A549 (cell line): ENCODE measurements around the gene ASB11. TPM values are rescaled to one million over a fixed set of nuclear protein-coding genes. Genes with fewer than 3 reads are reported as not detected.
A peak's percentile ranks its signal among the peaks of the same experiment; 100 is the strongest.

ENCODE experiments used
- ATAC-seq, 2 experiments: fragments of 200-7000 bp in 1 of 2; fragments of >200 bp in 1 of 2; cut with Nextera tagmentation in 1 of 2; cut with Tn5 transposase in 1 of 2; 3 replicates each; pipeline versions ENCODE4 v1.8.0 to v1.9.1; 2018 to 2020; ENCODE audit warnings: mild to moderate bottlenecking in 1 of 2, moderate library complexity in 1 of 2
- CTCF ChIA-PET: fragments of 300-600 bp; sonication (Branson Sonifier 250); formaldehyde crosslinking; extraction: SDS; loops from one replicate; lab custom pipeline; 2021; ENCODE audit warnings: antibody characterized with exemption, inconsistent platforms; lab: Yijun Ruan, JAX
- POLR2A ChIA-PET: fragments of 350-600 bp; formaldehyde crosslinking; extraction: SDS; loops from one replicate; lab custom pipeline; 2021; ENCODE audit warnings: antibody characterized with exemption, inconsistent platforms; lab: Yijun Ruan, JAX
- DNase-seq, 2 experiments: peaks; one replicate each; pipeline versions ENCODE4 v3.0.0 to v3.0.0-alpha.2; 2011 to 2016; ENCODE audit warnings: low read depth in 1 of 2, low spot score in 1 of 2
- FAIRE-seq: peaks from 2 replicates; lab custom pipeline; 2011; peaks lifted over from hg19 to GRCh38; lab: Jason Lieb, UNC
- H3K27ac ChIP-seq, 2 experiments: fragments of >200 bp; sonication (Bioruptor Twin); formaldehyde crosslinking; 3 replicates each; pipeline ENCODE4 v1.5.1; 2016 to 2017
- H3K4me1 ChIP-seq: fragments of >200 bp; sonication (Bioruptor Twin); formaldehyde crosslinking; 3 replicates; pipeline ENCODE4 v1.6.1; 2016
- H3K4me2 ChIP-seq: fragments of >200 bp; sonication (Bioruptor Twin); formaldehyde crosslinking; 3 replicates; pipeline ENCODE4 v1.6.1; 2016
- H3K4me3 ChIP-seq: fragments of >200 bp; sonication (Bioruptor Twin); formaldehyde crosslinking; 3 replicates; pipeline ENCODE4 v1.5.1; 2016
- H3K9me3 ChIP-seq: fragments of >200 bp; sonication (Bioruptor Twin); formaldehyde crosslinking; 3 replicates; pipeline ENCODE4 v1.6.1; 2016
- CEBPB ChIP-seq, 2 experiments: fragments of >200 bp in 1 of 2; sonication (Bioruptor Twin) in 1 of 2; formaldehyde crosslinking in 1 of 2; IDR thresholded peaks; 2 replicates each; pipeline ENCODE4 v1.6.1; 2012 to 2016
- CHD4 ChIP-seq: fragments of 200-600 bp; sonication (generic); IDR thresholded peaks from 2 replicates; pipeline ENCODE4 v1.6.1; 2016; ENCODE audit warnings: antibody characterized with exemption, mild to moderate bottlenecking, borderline replicate concordance
- EHF ChIP-seq: fragments of 250-450 bp; sonication (Bioruptor Pico); IDR thresholded peaks from 2 replicates; pipeline ENCODE4 v1.5.0; 2020; ENCODE audit warnings: mild to moderate bottlenecking
- GATA3 ChIP-seq: IDR thresholded peaks from 2 replicates; pipeline ENCODE4 v1.6.1; 2012; ENCODE audit warnings: borderline replicate concordance
- HOXA7 ChIP-seq: fragments of 250-450 bp; sonication (Bioruptor Pico); IDR thresholded peaks from 2 replicates; pipeline ENCODE4 v1.5.0; 2020; ENCODE audit warnings: mild to moderate bottlenecking, moderate library complexity
- HOXB13 ChIP-seq: fragments of 250-450 bp; sonication (Bioruptor Pico); IDR thresholded peaks from 2 replicates; pipeline ENCODE4 v1.5.0; 2020; ENCODE audit warnings: low read depth, mild to moderate bottlenecking, moderate library complexity
- JUN ChIP-seq, 2 experiments: fragments of >200 bp; sonication (Bioruptor Twin); formaldehyde crosslinking; IDR thresholded peaks; 2 replicates in 1 of 2; 3 replicates in 1 of 2; pipeline ENCODE4 v1.6.1; 2016 to 2017
- JUNB ChIP-seq: fragments of >200 bp; sonication (Bioruptor Twin); formaldehyde crosslinking; IDR thresholded peaks from 2 replicates; pipeline ENCODE4 v1.6.1; 2016
- MAFK ChIP-seq: fragments of 450-650 bp; IDR thresholded peaks from 2 replicates; pipeline ENCODE4 v1.6.1; 2014; ENCODE audit not compliant: partially characterized antibody
- MAZ ChIP-seq: fragments of 150-350 bp; IDR thresholded peaks from 2 replicates; pipeline ENCODE4 v1.6.1; 2014; ENCODE audit warnings: antibody characterized with exemption, low read depth, low read length, borderline replicate concordance
- PHF8 ChIP-seq: fragments of 200-600 bp; sonication (generic); IDR thresholded peaks from 2 replicates; pipeline ENCODE4 v1.6.1; 2016; ENCODE audit warnings: low read depth, mild to moderate bottlenecking, antibody characterized with exemption, moderate library complexity, borderline replicate concordance
- POLR2AphosphoS2 ChIP-seq: conservative IDR thresholded peaks from 2 replicates; pipeline ENCODE4 v1.6.1; 2012; ENCODE audit warnings: low read length, improper control_type of control experiment, inconsistent platforms
- RCOR1 ChIP-seq: fragments of 150-350 bp; IDR thresholded peaks from 2 replicates; pipeline ENCODE4 v1.6.1; 2014; ENCODE audit warnings: antibody characterized with exemption, low read length, low read depth
- TFCP2L1 ChIP-seq: fragments of 250-450 bp; sonication (Bioruptor Pico); IDR thresholded peaks from 2 replicates; pipeline ENCODE4 v1.5.0; 2021; ENCODE audit warnings: mild to moderate bottlenecking
- ZC3H11A ChIP-seq: fragments of 450-650 bp; IDR thresholded peaks from 2 replicates; pipeline ENCODE4 v1.6.1; 2014; ENCODE audit warnings: antibody characterized with exemption, mild to moderate bottlenecking
- WGBS: methylation state at CpG from one replicate; pipeline ENCODE4 v1.1.6; 2017; ENCODE audit errors: missing lambda C conversion rate; 5-methylcytosine and 5-hydroxymethylcytosine counted together
- polyA plus RNA-seq, 4 experiments: library from polyadenylated mRNA; depleted of rRNA in 3 of 4; stranded (reverse); fragments of >200 nt; fragmentation: RNase III in 1 of 4; extraction: RNeasy Plus Mini Kit Qiagen cat#74134 plus additional on column Dnase treatment in 1 of 4; gene quantifications; 2 replicates in 3 of 4; 3 replicates in 1 of 4; pipeline ENCODE4 v1.2.3, GENCODE V29; 2011 to 2017
- TF ChIP-seq, protein P1 (sequence below): fragments of >200 bp; sonication (Bioruptor Twin); formaldehyde crosslinking; IDR thresholded peaks from 3 replicates; pipeline ENCODE4 v1.5.1; 2016
- TF ChIP-seq, protein P2 (sequence below): IDR thresholded peaks from 2 replicates; pipeline ENCODE4 v1.6.1; 2012
- TF ChIP-seq, protein P3 (sequence below): fragments of 200-600 bp; sonication (generic); IDR thresholded peaks from 2 replicates; pipeline ENCODE4 v1.6.1; 2016; ENCODE audit warnings: antibody characterized with exemption, mild to moderate bottlenecking, moderate library complexity
- TF ChIP-seq, protein P4 (sequence below): IDR thresholded peaks from 2 replicates; pipeline ENCODE4 v1.6.1; 2012; ENCODE audit warnings: low read depth, borderline replicate concordance

ASB11 gene
- polyA plus RNA-seq, 2 of the 4 experiments (the other 2 are of a cell fraction), result not detected

DNA sequence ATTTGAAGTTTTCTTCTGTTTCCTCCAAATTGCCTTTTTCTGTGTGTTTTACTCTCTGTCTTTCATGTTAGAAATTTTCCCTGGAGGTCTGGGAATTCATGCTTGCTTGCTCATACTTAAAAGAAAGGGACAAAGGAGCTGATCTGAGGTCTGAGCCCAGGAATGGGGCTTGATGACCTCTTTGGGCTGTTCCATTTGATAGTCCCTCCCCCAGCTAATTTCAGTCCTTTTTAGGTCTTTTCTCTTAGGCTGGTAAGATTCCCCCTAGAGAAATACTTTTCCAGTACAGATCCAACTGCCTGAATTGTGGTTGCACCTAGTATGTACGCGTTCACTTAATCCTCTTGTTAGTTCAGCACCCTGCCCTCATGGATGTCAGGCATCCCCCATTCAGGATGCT, 25.4 kb upstream of the ASB11 start:
- CTCF ChIA-PET, result no interaction called here
- POLR2A ChIA-PET, result no interaction called here
- H3K4me1 ChIP-seq, result peaks cover 24% of the 10 kb centered on the region
- H3K27ac ChIP-seq, result peak overlapping the region in 1 of 2 experiments; percentile 25; a peak in 1 of 6 replicates
- no peak overlapping the region for H3K4me2 ChIP-seq
- WGBS, result 100% methylated on average over 2 of the region's 2 CpGs
- ATAC-seq, result no peak
- TF ChIP-seq CHD4, result no peak
- no peak for TF ChIP-seq JUNB
- TF ChIP-seq, protein P1, sequence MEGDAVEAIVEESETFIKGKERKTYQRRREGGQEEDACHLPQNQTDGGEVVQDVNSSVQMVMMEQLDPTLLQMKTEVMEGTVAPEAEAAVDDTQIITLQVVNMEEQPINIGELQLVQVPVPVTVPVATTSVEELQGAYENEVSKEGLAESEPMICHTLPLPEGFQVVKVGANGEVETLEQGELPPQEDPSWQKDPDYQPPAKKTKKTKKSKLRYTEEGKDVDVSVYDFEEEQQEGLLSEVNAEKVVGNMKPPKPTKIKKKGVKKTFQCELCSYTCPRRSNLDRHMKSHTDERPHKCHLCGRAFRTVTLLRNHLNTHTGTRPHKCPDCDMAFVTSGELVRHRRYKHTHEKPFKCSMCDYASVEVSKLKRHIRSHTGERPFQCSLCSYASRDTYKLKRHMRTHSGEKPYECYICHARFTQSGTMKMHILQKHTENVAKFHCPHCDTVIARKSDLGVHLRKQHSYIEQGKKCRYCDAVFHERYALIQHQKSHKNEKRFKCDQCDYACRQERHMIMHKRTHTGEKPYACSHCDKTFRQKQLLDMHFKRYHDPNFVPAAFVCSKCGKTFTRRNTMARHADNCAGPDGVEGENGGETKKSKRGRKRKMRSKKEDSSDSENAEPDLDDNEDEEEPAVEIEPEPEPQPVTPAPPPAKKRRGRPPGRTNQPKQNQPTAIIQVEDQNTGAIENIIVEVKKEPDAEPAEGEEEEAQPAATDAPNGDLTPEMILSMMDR, result no peak
- no peak for TF ChIP-seq POLR2AphosphoS2
- no peak for TF ChIP-seq ZC3H11A
- TF ChIP-seq RCOR1, result no peak
- TF ChIP-seq JUN (IDR thresholded peaks at IDR 0.05), result no peak
- no peak for TF ChIP-seq PHF8
- TF ChIP-seq, protein P2, sequence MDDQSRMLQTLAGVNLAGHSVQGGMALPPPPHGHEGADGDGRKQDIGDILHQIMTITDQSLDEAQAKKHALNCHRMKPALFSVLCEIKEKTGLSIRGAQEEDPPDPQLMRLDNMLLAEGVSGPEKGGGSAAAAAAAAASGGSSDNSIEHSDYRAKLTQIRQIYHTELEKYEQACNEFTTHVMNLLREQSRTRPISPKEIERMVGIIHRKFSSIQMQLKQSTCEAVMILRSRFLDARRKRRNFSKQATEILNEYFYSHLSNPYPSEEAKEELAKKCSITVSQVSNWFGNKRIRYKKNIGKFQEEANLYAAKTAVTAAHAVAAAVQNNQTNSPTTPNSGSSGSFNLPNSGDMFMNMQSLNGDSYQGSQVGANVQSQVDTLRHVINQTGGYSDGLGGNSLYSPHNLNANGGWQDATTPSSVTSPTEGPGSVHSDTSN, result no peak
- TF ChIP-seq, protein P3, sequence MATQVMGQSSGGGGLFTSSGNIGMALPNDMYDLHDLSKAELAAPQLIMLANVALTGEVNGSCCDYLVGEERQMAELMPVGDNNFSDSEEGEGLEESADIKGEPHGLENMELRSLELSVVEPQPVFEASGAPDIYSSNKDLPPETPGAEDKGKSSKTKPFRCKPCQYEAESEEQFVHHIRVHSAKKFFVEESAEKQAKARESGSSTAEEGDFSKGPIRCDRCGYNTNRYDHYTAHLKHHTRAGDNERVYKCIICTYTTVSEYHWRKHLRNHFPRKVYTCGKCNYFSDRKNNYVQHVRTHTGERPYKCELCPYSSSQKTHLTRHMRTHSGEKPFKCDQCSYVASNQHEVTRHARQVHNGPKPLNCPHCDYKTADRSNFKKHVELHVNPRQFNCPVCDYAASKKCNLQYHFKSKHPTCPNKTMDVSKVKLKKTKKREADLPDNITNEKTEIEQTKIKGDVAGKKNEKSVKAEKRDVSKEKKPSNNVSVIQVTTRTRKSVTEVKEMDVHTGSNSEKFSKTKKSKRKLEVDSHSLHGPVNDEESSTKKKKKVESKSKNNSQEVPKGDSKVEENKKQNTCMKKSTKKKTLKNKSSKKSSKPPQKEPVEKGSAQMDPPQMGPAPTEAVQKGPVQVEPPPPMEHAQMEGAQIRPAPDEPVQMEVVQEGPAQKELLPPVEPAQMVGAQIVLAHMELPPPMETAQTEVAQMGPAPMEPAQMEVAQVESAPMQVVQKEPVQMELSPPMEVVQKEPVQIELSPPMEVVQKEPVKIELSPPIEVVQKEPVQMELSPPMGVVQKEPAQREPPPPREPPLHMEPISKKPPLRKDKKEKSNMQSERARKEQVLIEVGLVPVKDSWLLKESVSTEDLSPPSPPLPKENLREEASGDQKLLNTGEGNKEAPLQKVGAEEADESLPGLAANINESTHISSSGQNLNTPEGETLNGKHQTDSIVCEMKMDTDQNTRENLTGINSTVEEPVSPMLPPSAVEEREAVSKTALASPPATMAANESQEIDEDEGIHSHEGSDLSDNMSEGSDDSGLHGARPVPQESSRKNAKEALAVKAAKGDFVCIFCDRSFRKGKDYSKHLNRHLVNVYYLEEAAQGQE, result no peak
- TF ChIP-seq, protein P4, sequence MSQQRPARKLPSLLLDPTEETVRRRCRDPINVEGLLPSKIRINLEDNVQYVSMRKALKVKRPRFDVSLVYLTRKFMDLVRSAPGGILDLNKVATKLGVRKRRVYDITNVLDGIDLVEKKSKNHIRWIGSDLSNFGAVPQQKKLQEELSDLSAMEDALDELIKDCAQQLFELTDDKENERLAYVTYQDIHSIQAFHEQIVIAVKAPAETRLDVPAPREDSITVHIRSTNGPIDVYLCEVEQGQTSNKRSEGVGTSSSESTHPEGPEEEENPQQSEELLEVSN, result no peak
- no peak for TF ChIP-seq MAFK
- TF ChIP-seq EHF (CRISPR knock-in tag), result no peak
- H3K4me3 ChIP-seq, result no peak overlapping the region
- no peak for DNase-seq
- FAIRE-seq, result no peak
- no peaks in the 10 kb centered on the region for H3K9me3 ChIP-seq

DNA sequence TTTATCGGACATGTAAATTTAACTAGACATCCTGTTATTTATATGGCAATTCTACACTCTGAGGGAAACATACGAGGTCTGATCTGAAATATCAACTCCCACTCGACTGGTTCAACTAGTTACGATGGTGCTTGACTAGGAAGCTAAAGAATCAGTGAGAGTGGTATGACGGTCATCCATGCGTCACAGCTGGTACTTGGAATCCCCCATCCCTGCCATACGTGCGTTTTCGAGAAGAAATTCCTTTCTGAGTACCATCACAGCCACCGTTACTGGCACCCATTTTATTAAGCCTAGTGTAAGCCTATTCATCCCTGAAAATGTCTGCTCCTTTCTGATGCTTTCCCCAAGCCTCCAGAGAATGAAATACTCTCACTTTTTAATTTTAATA, 20.6 kb upstream of the ASB11 start:
- ATAC-seq, result peak; percentile 55 to 69
- H3K4me1 ChIP-seq, result no peaks in the 10 kb centered on the region; the same call in 2 of the 3 replicates
- WGBS, result 4% methylated on average over 10 of the region's 10 CpGs
- FAIRE-seq, result no peak
- H3K27ac ChIP-seq, result peak overlapping the region; percentile 48 to 56; a peak in 5 of 6 replicates
- peak overlapping the region; percentile 85 for H3K4me2 ChIP-seq
- TF ChIP-seq JUN (IDR thresholded peaks at IDR 0.05), result no peak
- no peak for TF ChIP-seq CEBPB (IDR thresholded peaks at IDR 0.05)
- TF ChIP-seq TFCP2L1, result no peak
- no peak for TF ChIP-seq MAZ
- no peak for TF ChIP-seq HOXB13
- no peak for TF ChIP-seq CHD4
- no peak for TF ChIP-seq PHF8
- TF ChIP-seq GATA3, result no peak
- no peak for TF ChIP-seq HOXA7
- DNase-seq, result peak; percentile 53 to 73
- peak overlapping the region; percentile 58 for H3K4me3 ChIP-seq
- ChIA-PET CTCF (interaction anchor here (1.0 kb wide), 1 partner anchor 13 kb away, joined by 3 read pairs; no protein-coding TSS in a partner anchor), POLR2A (interaction anchor here (0.7 kb wide), 1 partner anchor 65 kb away, joined by 5 read pairs; no protein-coding TSS in a partner anchor)
- H3K9me3 ChIP-seq, result no peaks in the 10 kb centered on the region
